GM12873 (cell line): ENCODE measurements around the gene ADRA1B.

Source experiments
- CTCF ChIP-seq: IDR thresholded peaks from 2 replicates; pipeline ENCODE4 v1.5.1; 2012; ENCODE audit warnings: low read depth, mild to moderate bottlenecking, moderate library complexity, low read length, control low read depth; ENCODE audit not compliant: insufficient read depth; ENCODE audit errors: missing control alignments

Gene ADRA1B

GRCh38 chr5:159891371-159891770 lies 24.9 kb upstream of the ADRA1B start:
- no peak for TF ChIP-seq CTCF

- no peak for TF ChIP-seq CTCF
Observed at GRCh38 chr5:159893040-159893695, 23.1 kb upstream of the ADRA1B start.

GRCh38 chr5:159894149-159894720 lies 22.0 kb upstream of the ADRA1B start:
- TF ChIP-seq CTCF = no peak

- TF ChIP-seq CTCF = no peak
Observed at GRCh38 chr5:159897786-159898393, 18.4 kb upstream of the ADRA1B start.

- TF ChIP-seq CTCF = no peak
Observed at GRCh38 chr5:159899067-159900049, 16.9 kb upstream of the ADRA1B start.

- no peak for TF ChIP-seq CTCF
Observed at GRCh38 chr5:159901308-159901707, 15.0 kb upstream of the ADRA1B start.

- TF ChIP-seq CTCF = no peak
Observed at GRCh38 chr5:159901772-159902171, 14.5 kb upstream of the ADRA1B start.
